Loucy (cell line): Measurements from ENCODE around the gene TGM2.

Experiments used
- CTCF ChIP-seq: fragments of 200-600 bp; sonication (generic); conservative IDR thresholded peaks from 2 replicates; pipeline ENCODE4 v1.5.1; 2014; ENCODE audit warnings: mild to moderate bottlenecking, antibody characterized with exemption, low read length
- EZH2phosphoT487 ChIP-seq: fragments of 200-600 bp; IDR thresholded peaks from 2 replicates; pipeline ENCODE4 v1.6.1; 2018; ENCODE audit warnings: antibody characterized with exemption, mild to moderate bottlenecking, moderate library complexity, borderline replicate concordance

- TF ChIP-seq CTCF (no peak), EZH2phosphoT487 (no peak)
Measured at GRCh38 chr20:38112261-38112929, 52.7 kb downstream of the TGM2 start.
